Measurements from ENCODE around the gene PCF11.
"Not testable (repeated sequence)": the region's sequence is repeated elsewhere in the genome, so short reads cannot be mapped to it uniquely, and the experiment has no call there.

The PCF11 gene

GRCh38 chr11:83156996-83157593, at the start of gene PCF11:
PCF11 (plus strand) TSS chr11:83157131; CDS start chr11:83157440, 309 bp downstream.
- DNase-seq = no peak

- no peak for DNase-seq
Measured at GRCh38 chr11:83112886-83113285, 44.0 kb upstream of the PCF11 start.

DNA sequence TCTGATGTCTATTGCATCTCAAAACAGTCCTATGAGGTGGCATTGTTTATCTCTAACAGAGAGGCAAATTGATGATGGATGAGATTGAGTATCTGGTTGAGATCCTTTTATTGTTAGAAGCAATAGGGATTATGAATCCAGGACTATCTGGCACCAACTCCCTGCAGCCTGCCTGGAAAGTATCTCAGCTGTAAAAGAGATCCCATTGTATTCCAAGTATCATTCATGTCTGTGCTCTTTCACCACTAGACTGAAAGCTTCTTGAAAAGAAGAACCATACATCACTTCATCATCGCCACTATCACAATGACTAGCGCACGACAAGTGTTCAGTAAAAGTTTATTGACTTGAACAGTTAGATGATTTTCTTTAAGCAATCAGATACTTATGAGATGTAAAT, 41.9 kb upstream of the PCF11 start:
- DNase-seq = no peak

- no peak for DNase-seq
Measured at GRCh38 chr11:83115551-83115950, 41.4 kb upstream of the PCF11 start.

DNA sequence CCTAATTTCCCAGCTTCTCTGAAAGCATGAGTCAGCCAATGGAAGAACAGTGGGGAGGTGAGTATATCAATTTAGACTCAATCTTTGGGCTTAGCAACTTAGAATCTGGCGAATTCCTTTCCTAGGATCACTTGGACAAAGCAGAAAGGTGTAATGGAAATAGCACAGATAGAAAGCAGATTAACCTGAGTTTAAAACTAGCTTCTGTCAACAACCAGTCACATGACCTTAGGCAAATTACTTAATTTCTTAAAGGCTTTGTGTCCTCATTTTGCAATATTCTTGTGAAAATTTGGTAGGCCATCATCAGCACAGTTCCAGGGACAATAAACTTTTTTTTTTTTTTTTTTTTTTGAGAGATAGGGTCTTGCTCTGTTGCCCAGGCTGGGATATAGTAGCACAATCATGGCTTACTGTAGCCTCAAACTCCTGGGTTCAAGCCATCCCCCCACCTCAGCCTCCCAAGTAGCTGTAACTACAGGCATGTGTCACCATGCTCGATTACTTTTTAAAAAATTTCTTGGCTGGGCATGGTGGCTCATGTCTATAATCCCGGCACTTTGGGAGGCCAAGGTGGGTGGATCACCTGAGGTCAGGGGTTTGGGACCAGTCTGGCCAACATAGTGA, 40.8 kb upstream of the PCF11 start:
- DNase-seq = no peak

- no peak for DNase-seq
Measured at GRCh38 chr11:83118814-83119213, 38.1 kb upstream of the PCF11 start.

DNA sequence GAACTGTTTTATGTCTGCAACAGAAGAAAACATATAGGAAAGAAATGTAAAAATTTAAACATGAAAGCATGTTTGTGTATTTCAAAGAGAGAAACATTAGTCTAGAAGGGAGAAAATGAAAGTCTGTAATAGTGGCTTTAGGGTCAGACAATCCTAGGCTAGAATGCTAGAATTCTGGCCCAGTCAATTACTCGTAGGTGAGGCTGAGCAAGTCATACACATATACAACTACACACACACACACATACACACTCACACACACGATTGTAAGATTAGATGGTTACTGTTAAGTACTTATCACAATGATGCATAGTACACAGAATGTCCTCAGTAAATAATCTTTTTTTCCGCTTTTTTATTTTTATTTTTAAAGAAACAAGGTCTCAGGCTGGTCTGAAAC, 37.7 kb upstream of the PCF11 start:
- no peak for DNase-seq

DNA sequence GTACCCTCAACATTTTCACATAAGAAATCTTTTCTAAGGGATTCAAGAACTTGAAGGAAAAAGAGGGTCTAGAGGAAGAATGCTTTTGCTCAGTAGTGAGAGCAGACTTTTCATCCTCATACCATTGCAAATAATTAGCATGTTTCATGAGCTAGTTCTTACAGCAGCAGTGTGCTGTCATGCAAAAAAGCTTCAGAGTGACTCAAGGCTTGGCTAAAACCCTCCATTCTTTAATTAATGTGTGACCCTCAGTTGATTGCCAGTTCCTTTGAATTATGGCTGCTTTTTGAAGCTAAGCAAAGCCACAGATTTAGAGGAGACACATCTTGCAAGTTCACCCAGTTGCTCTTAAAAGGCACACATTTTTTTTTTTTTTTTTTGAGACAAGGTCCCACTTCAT, 36.6 kb upstream of the PCF11 start:
- no peak for DNase-seq

DNA sequence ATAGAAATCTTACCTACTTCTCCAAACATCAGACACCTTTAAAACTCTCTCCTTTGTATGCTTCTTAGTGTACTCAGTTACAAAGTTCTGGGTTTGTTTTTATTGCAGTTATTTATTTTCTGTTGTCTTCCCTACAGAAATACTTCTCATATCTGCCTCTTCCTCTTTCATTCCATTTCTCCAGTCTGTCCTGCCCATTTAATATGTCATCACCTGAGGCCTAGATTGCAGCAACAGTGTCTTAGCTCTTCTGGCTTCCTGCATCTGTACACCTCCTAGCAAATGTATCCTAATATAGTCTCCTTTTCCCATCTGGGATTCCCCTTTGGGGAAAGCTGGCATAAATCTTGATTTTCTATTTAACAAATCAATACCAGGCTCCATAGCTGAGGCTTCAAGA, 34.9 kb upstream of the PCF11 start:
- DNase-seq = no peak

GRCh38 chr11:83122766-83123165, 34.2 kb upstream of the PCF11 start:
- DNase-seq = no peak

DNA sequence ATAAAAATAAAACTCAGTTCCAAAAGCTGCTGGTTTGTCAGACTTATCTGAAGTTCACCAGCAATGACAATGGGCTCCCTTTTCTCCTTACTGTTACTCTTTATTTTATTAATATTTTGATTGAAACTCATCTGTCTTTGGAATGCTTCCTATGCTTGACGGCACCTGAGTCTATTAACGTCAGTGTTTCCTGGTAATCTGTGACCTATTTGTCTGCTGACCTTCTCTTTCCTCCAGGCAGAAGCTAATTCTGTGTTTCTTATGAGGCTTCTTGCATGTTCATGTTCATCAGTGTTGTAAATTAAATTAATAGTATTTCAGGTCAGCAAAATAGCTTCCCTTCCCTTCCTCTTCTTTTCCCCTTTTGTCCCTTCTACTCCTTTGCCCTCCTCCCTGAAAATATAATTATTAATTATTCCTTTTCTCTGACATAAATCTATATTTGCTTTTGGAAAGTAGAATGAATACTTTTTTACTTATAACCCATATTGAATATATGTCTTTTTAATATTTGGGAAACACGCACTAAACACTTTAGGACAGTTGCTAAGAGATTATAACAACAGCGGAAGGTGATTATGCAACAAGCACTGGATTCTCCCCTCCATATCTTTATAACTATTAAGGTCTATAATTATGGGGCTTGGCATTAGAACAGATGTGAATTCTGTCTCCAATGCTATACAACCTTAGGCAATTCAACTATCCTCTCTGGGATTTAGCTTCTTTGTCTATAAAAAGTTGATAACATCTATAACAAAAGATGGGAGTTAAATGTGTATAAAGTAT, 32.1 kb upstream of the PCF11 start:
- DNase-seq = no peak

GRCh38 chr11:83125577-83125976, 31.4 kb upstream of the PCF11 start:
- DNase-seq = no peak

DNA sequence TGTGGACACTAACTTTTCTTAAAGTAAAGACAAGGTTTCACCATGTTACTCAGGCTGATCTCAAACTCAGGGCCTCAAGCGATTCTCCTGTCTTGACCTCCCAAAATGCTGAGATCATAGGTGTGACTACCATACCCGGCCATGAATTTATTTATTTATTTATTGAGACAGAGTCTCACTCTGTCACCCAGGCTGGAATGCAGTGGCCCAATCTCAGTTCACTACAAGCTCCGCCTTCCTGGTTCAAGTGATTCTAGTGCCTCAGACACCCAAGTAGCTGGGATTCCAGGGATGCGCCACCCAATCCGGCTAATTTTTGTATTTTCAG, 29.7 kb upstream of the PCF11 start:
- DNase-seq = no peak

DNA sequence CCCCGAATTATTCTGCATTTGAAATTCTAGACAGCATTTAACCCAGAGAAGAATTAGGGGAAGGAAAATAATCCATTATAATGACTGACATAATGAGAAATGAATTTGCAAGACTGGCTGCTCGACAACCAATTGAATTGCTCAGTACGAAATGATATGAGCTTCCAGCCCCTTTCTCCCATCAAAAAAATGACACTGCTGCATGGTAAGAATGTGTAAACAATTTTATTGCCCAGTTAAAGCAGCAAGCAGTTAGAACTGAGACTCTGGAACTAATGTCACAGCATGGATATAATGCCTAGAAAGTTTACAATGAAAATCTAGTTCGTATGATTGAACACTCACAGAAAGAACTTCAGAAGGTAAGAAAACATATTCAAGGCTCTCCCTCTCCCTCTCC, 24.7 kb upstream of the PCF11 start:
- no peak for DNase-seq

DNA sequence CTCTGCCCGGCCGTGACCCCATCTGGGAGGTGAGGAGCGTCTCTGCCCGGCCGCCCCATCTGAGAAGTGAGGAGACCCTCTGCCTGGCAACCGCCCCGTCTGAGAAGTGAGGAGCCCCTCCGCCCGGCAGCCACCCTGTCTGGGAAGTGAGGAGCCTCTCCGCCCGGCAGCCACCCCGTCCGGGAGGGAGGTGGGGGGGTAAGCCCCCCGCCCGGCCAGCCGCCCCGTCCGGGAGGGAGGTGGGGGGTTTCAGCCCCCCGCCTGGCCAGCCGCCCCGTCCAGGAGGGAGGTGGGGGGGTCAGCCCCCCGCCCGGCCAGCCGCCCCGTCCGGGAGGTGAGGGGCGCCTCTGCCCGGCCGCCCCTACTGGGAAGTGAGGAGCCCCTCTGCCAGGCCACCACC, 23.7 kb upstream of the PCF11 start:
- not testable (repeated sequence) for DNase-seq

GRCh38 chr11:83139310-83139709, 17.6 kb upstream of the PCF11 start:
- DNase-seq = no peak

- DNase-seq = peak; percentile 80
Measured at GRCh38 chr11:83140691-83141455, 16.1 kb upstream of the PCF11 start.

- DNase-seq = no peak
Measured at GRCh38 chr11:83147895-83148294, 9.0 kb upstream of the PCF11 start.

DNA sequence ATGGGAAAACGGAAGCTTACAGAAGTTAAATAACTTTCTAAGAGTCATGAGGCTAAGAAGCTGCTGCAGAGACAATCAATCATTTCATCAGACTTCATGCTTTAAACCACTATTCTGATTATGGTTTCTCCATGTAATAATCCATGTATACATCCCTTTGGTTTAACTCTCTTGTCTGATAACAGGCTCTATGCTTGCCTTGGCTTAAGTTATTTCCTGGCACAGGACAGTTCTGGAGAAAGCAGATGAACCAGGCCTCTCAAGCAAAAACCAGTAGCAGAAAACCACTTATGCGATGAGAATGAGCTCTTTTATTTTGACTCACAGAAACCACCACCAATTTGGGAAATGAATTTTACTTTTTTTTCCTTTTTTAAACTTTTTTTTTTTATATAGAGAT, 6.5 kb upstream of the PCF11 start:
- no peak for DNase-seq

GRCh38 chr11:83151274-83151977, 5.5 kb upstream of the PCF11 start:
- no peak for DNase-seq

- no peak for DNase-seq
Measured at GRCh38 chr11:83152264-83152663, 4.7 kb upstream of the PCF11 start.

GRCh38 chr11:83153764-83154163, 3.2 kb upstream of the PCF11 start:
- no peak for DNase-seq
